ENCODE results near the gene ARL2BP.

DNA sequence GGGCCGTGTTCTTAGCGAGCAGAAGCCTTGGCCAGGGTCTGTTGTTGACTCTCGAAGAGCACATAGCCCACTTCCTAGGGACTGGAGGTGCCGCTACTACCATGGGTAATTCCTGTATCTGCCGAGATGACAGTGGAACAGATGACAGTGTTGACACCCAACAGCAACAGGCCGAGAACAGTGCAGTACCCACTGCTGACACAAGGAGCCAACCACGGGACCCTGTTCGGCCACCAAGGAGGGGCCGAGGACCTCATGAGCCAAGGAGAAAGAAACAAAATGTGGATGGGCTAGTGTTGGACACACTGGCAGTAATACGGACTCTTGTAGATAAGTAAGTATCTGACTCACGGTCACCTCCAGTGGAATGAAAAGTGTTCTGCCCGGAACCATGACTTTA, 40.4 kb upstream of the ARL2BP start:
- TF ChIP-seq, protein P1, sequence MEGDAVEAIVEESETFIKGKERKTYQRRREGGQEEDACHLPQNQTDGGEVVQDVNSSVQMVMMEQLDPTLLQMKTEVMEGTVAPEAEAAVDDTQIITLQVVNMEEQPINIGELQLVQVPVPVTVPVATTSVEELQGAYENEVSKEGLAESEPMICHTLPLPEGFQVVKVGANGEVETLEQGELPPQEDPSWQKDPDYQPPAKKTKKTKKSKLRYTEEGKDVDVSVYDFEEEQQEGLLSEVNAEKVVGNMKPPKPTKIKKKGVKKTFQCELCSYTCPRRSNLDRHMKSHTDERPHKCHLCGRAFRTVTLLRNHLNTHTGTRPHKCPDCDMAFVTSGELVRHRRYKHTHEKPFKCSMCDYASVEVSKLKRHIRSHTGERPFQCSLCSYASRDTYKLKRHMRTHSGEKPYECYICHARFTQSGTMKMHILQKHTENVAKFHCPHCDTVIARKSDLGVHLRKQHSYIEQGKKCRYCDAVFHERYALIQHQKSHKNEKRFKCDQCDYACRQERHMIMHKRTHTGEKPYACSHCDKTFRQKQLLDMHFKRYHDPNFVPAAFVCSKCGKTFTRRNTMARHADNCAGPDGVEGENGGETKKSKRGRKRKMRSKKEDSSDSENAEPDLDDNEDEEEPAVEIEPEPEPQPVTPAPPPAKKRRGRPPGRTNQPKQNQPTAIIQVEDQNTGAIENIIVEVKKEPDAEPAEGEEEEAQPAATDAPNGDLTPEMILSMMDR (IDR thresholded peaks at IDR 0.05), result no peak
- no peak for TF ChIP-seq EZH2 (IDR thresholded peaks at IDR 0.05; ENCODE audit: borderline replicate concordance, insufficient read depth, low read depth, low read length, poor library complexity, severe bottlenecking)

All from B cell (primary cell).